HG03196 (cell line): Measurements from ENCODE around the gene MYO18B.

Source experiments
- ATAC-seq: cut with Tn5 transposase; IDR thresholded peaks from one replicate; pipeline ENCODE4 v1.9.1; 2021; ENCODE audit not compliant: unreplicated experiment

Gene MYO18B

GRCh38 chr22:25748140-25748539 lies 6.2 kb downstream of the MYO18B start:
- ATAC-seq: no peak

- no peak for ATAC-seq
These were observed 6.7 kb downstream of the MYO18B start for GRCh38 chr22:25748704-25749103.

GRCh38 chr22:25749420-25750169 lies 7.6 kb downstream of the MYO18B start:
- no peak for ATAC-seq

- ATAC-seq: no peak
These were observed 8.7 kb downstream of the MYO18B start for GRCh38 chr22:25750569-25751173.

GRCh38 chr22:25751174-25751581 lies 9.2 kb downstream of the MYO18B start:
- no peak for ATAC-seq

GRCh38 chr22:25752615-25753214 lies 10.7 kb downstream of the MYO18B start:
- ATAC-seq: no peak

- no peak for ATAC-seq
These were observed 11.3 kb downstream of the MYO18B start for GRCh38 chr22:25753252-25753651.

GRCh38 chr22:25754527-25755202 lies 12.7 kb downstream of the MYO18B start:
- no peak for ATAC-seq

- ATAC-seq: no peak
These were observed 15.7 kb downstream of the MYO18B start for GRCh38 chr22:25757686-25758085.

GRCh38 chr22:25758316-25758715 lies 16.3 kb downstream of the MYO18B start:
- ATAC-seq: no peak

GRCh38 chr22:25759825-25760231 lies 17.8 kb downstream of the MYO18B start:
- no peak for ATAC-seq

- ATAC-seq: no peak
These were observed 18.3 kb downstream of the MYO18B start for GRCh38 chr22:25760294-25760693.

GRCh38 chr22:25760848-25761595 lies 19.0 kb downstream of the MYO18B start:
- no peak for ATAC-seq

GRCh38 chr22:25762147-25762546 lies 20.2 kb downstream of the MYO18B start:
- no peak for ATAC-seq

GRCh38 chr22:25763239-25763777 lies 21.3 kb downstream of the MYO18B start:
- ATAC-seq: no peak

GRCh38 chr22:25764270-25765015 lies 22.5 kb downstream of the MYO18B start:
- no peak for ATAC-seq

- no peak for ATAC-seq
These were observed 23.0 kb downstream of the MYO18B start for GRCh38 chr22:25765016-25765367.

GRCh38 chr22:25765801-25766200 lies 23.8 kb downstream of the MYO18B start:
- no peak for ATAC-seq

GRCh38 chr22:25766418-25766817 lies 24.4 kb downstream of the MYO18B start:
- ATAC-seq: no peak

- ATAC-seq: no peak
These were observed 28.3 kb downstream of the MYO18B start for GRCh38 chr22:25770333-25770732.
